SK-N-SH treated with all-trans-retinoic acid at 6 μM for 48 hours (cell line): ENCODE data around the gene HS6ST2.

Experiments
- ARNTL ChIP-seq: fragments of 450-650 bp; formaldehyde crosslinking; IDR thresholded peaks from 2 replicates; pipeline ENCODE4 v1.5.0; 2020; ENCODE audit warnings: low read depth, mild to moderate bottlenecking, moderate library complexity, borderline replicate concordance
- BACH2 ChIP-seq: fragments of 250-450 bp; sonication (Bioruptor Pico); IDR thresholded peaks from 2 replicates; pipeline ENCODE4 v1.9.0; 2021; ENCODE audit warnings: mild to moderate bottlenecking, borderline replicate concordance
- CREB5 ChIP-seq: fragments of 250-450 bp; sonication (Bioruptor Pico); IDR thresholded peaks from 2 replicates; pipeline ENCODE4 v1.5.1; 2020; ENCODE audit warnings: low read depth, mild to moderate bottlenecking, moderate library complexity
- OSR1 ChIP-seq: fragments of 250-450 bp; sonication (Bioruptor Pico); IDR thresholded peaks from 2 replicates; pipeline ENCODE4 v1.8.0; 2022; ENCODE audit warnings: moderate library complexity, mild to moderate bottlenecking, inconsistent platforms
- RARB ChIP-seq: fragments of 250-450 bp; sonication (Bioruptor Pico); IDR thresholded peaks from 2 replicates; pipeline ENCODE4 v1.8.0; 2021; ENCODE audit warnings: mild to moderate bottlenecking, moderate library complexity
- SNAI2 ChIP-seq: fragments of 250-450 bp; sonication (Bioruptor Pico); IDR thresholded peaks from 2 replicates; pipeline ENCODE4 v1.5.0; 2020; ENCODE audit warnings: mild to moderate bottlenecking, moderate library complexity
- TOX ChIP-seq: fragments of 250-450 bp; sonication (Bioruptor Pico); IDR thresholded peaks from 2 replicates; pipeline ENCODE4 v1.8.0; 2021; ENCODE audit warnings: mild to moderate bottlenecking, moderate library complexity, borderline replicate concordance
- ZC3H10 ChIP-seq: fragments of 250-450 bp; sonication (Bioruptor Pico); IDR thresholded peaks from 2 replicates; pipeline ENCODE4 v1.5.1; 2021; ENCODE audit warnings: mild to moderate bottlenecking, moderate library complexity
- ZFP30 ChIP-seq: fragments of 450-650 bp; formaldehyde crosslinking; IDR thresholded peaks from 2 replicates; pipeline ENCODE4 v1.5.0; 2022; ENCODE audit warnings: mild to moderate bottlenecking, moderate library complexity
- ZNF8 ChIP-seq: fragments of 450-650 bp; formaldehyde crosslinking; IDR thresholded peaks from 2 replicates; pipeline ENCODE4 v1.5.0; 2020; ENCODE audit warnings: mild to moderate bottlenecking, moderate library complexity

GRCh38 chrX:132677233-132677716 lies 281.2 kb downstream of the HS6ST2 start:
- TF ChIP-seq CREB5 (CRISPR knock-in tag) (no peak), ZC3H10 (no peak), ZFP30 (no peak), ARNTL (CRISPR knock-in tag) (no peak), RARB (CRISPR knock-in tag) (no peak), BACH2 (CRISPR knock-in tag) (no peak), SNAI2 (CRISPR knock-in tag) (no peak), ZNF8 (no peak), OSR1 (CRISPR knock-in tag) (no peak), TOX (CRISPR knock-in tag) (no peak)
